GM18907 (cell line): ENCODE measurements around the gene KLKB1.

ENCODE experiments used
- ATAC-seq: cut with Tn5 transposase; IDR thresholded peaks from one replicate; pipeline ENCODE4 v1.9.1; 2021; ENCODE audit warnings: mild to moderate bottlenecking, moderate library complexity; ENCODE audit not compliant: unreplicated experiment

KLKB1 gene

GRCh38 chr4:186227221-186227620 lies at the start of gene KLKB1:
Gene KLKB1 (plus strand): TSS chr4:186227507. CDS start chr4:186228196, 689 bp downstream.
- no peak for ATAC-seq

- no peak for ATAC-seq
Observed at GRCh38 chr4:186188107-186188506, 39.2 kb upstream of the KLKB1 start.

- no peak for ATAC-seq
Observed at GRCh38 chr4:186189656-186190055, 37.7 kb upstream of the KLKB1 start.

- ATAC-seq: peak; percentile 44
Observed at GRCh38 chr4:186190581-186191199, 36.6 kb upstream of the KLKB1 start.

GRCh38 chr4:186191200-186192065 lies 35.9 kb upstream of the KLKB1 start, which contains the start of gene CYP4V2:
Gene CYP4V2 (plus strand): TSS chr4:186191567. CDS start chr4:186191824, 257 bp downstream.
- peak; percentile 91 for ATAC-seq

GRCh38 chr4:186192066-186192612 lies 35.2 kb upstream of the KLKB1 start:
- ATAC-seq: peak; percentile 2

- ATAC-seq: no peak
Observed at GRCh38 chr4:186193851-186194250, 33.5 kb upstream of the KLKB1 start.

- no peak for ATAC-seq
Observed at GRCh38 chr4:186196063-186196462, 31.2 kb upstream of the KLKB1 start.

GRCh38 chr4:186200516-186200915 lies 26.8 kb upstream of the KLKB1 start:
- no peak for ATAC-seq

- ATAC-seq: no peak
Observed at GRCh38 chr4:186201010-186201409, 26.3 kb upstream of the KLKB1 start.

- peak; percentile 75 for ATAC-seq
Observed at GRCh38 chr4:186201535-186202230, 25.6 kb upstream of the KLKB1 start.

GRCh38 chr4:186202490-186203140 lies 24.7 kb upstream of the KLKB1 start:
- no peak for ATAC-seq

GRCh38 chr4:186203406-186203805 lies 23.9 kb upstream of the KLKB1 start:
- ATAC-seq: no peak

- ATAC-seq: no peak
Observed at GRCh38 chr4:186204103-186204559, 23.2 kb upstream of the KLKB1 start.

- no peak for ATAC-seq
Observed at GRCh38 chr4:186204686-186205085, 22.6 kb upstream of the KLKB1 start.

- no peak for ATAC-seq
Observed at GRCh38 chr4:186205156-186205555, 22.2 kb upstream of the KLKB1 start.

GRCh38 chr4:186216465-186217024 lies 10.8 kb upstream of the KLKB1 start:
- ATAC-seq: no peak

- no peak for ATAC-seq
Observed at GRCh38 chr4:186217733-186218293, 9.5 kb upstream of the KLKB1 start.

GRCh38 chr4:186221624-186222023 lies 5.7 kb upstream of the KLKB1 start:
- no peak for ATAC-seq

GRCh38 chr4:186225848-186226247 lies 1.5 kb upstream of the KLKB1 start:
- ATAC-seq: no peak
